Measurements from ENCODE around the gene MSX2.

The MSX2 gene

DNA sequence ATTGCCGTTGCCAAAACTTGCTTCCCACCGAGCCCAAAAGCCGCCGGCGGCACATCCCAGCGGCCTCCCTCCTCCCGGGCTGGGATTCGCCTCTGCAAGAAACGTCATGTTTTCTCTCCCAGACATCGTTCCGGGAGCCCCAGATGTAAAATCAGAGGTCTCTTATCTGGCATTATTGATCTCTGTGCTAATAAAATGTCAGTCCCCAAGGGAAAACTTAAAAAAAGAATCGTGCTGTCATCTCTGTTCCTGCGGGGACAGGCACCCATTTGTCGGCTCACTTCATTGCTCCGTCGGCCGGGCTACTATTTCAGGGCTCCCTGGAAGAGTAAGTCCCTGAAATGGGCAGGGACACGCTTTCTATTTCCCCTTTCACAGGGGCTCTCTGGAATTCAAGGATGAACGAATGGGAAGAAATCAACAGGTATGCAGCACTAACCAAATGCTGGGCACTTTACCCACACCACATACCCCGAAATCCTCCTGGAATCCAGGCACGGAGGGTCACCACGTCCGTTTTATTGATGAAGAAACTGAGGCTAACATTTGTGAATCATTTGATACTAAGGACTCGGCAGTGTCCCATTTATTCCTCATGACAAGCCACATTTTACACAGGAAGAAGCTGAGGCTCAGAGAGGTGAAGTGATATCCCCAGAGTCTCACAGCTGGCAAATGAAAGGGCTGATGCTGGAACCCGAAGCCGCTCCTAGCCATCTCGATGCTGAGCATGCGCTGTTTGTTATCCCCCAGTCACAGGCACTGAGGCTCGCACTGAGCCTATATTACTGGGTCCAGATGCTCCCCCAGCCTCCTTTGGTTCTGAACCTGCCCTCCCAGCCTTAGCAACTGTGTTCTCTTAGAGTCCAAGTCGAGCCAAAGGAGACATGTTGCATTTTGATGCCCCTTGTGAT, 35.7 kb upstream of the MSX2 start:
- no peak overlapping the region for H3K4me3 ChIP-seq (ENCODE audit: low read depth, low read length)
- no peak for DNase-seq (ENCODE audit: low read depth)
- TF ChIP-seq, protein P1, sequence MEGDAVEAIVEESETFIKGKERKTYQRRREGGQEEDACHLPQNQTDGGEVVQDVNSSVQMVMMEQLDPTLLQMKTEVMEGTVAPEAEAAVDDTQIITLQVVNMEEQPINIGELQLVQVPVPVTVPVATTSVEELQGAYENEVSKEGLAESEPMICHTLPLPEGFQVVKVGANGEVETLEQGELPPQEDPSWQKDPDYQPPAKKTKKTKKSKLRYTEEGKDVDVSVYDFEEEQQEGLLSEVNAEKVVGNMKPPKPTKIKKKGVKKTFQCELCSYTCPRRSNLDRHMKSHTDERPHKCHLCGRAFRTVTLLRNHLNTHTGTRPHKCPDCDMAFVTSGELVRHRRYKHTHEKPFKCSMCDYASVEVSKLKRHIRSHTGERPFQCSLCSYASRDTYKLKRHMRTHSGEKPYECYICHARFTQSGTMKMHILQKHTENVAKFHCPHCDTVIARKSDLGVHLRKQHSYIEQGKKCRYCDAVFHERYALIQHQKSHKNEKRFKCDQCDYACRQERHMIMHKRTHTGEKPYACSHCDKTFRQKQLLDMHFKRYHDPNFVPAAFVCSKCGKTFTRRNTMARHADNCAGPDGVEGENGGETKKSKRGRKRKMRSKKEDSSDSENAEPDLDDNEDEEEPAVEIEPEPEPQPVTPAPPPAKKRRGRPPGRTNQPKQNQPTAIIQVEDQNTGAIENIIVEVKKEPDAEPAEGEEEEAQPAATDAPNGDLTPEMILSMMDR (conservative IDR thresholded peaks at IDR 0.05; ENCODE audit: low read depth, low read length): no peak

DNA sequence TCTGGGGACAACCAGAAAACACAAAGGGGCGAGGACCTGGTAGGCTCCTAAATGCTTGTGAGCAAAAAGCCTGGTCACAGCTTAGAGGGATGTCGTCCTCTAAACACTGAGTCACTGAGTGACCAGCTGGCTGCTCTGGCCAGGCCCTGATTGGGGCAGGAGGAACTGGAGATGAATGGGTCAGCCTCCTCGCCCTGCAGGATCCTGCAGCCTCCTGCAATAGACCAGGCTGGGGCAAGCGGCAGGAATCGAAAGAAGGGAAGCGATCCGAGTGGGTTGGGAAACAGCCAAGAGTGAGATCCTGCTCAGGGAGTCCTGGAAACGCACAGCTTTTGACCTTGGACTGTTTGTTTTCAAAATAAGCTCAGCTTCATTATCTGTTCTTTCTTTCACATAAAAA, 34.1 kb upstream of the MSX2 start:
- TF ChIP-seq, protein P1 (conservative IDR thresholded peaks at IDR 0.05; ENCODE audit: low read depth, low read length): no peak
- peak; percentile 5 for DNase-seq (ENCODE audit: low read depth)

DNA sequence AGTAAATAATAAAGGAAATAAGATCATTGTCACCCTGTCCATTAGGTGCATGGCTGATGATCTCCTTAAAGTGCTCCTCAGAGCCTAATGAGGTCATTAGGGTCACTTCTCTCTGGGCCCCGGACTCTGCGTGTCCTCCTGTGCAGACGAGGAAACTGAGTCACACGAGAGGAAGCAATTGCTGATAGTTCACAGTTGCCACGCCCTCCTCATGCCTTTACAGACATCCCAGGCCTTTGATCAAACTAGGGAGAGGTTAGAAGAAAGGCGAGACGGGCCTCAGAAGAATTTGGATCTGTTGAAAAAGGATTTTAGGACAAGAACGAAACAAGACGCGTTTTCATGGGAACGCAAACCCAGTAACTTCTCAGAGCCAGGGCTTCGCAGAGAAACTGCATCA, 32.0 kb upstream of the MSX2 start:
- H3K4me3 ChIP-seq (ENCODE audit: low read depth, low read length): no peak overlapping the region
- no peak for DNase-seq (ENCODE audit: low read depth)
- TF ChIP-seq, protein P1 (conservative IDR thresholded peaks at IDR 0.05; ENCODE audit: low read depth, low read length): no peak

More for the DNA sequence above, 34.1 kb upstream of the MSX2 start:
- no peak overlapping the region for H3K4me3 ChIP-seq (ENCODE audit: low read depth, low read length)

DNA sequence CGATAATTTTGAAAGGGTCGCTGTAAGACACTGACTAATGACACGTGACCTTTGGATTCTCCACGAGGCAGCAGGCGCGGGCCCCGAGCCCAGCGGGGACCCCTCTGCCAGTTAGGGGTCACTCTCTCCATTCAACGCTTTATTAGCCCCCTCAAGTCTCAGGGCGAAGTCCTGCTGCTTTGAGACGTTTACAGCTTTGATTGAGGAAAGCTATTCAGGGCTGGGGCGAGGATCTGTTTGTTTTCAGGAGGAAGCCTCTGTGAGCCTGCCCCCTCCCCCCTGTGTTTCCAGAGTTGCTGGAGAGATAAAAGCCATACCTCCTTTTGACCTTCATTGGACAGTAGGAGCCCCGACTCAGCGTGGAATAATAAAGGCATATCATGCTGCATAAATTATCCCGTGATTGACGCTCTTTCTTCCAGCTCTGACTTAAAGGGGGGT, 31.4 kb upstream of the MSX2 start:
- TF ChIP-seq, protein P1 (conservative IDR thresholded peaks at IDR 0.05; ENCODE audit: low read depth, low read length): no peak
- no peak for DNase-seq (ENCODE audit: low read depth)
- H3K4me3 ChIP-seq (ENCODE audit: low read depth, low read length): peak overlapping the region; percentile 14

DNA sequence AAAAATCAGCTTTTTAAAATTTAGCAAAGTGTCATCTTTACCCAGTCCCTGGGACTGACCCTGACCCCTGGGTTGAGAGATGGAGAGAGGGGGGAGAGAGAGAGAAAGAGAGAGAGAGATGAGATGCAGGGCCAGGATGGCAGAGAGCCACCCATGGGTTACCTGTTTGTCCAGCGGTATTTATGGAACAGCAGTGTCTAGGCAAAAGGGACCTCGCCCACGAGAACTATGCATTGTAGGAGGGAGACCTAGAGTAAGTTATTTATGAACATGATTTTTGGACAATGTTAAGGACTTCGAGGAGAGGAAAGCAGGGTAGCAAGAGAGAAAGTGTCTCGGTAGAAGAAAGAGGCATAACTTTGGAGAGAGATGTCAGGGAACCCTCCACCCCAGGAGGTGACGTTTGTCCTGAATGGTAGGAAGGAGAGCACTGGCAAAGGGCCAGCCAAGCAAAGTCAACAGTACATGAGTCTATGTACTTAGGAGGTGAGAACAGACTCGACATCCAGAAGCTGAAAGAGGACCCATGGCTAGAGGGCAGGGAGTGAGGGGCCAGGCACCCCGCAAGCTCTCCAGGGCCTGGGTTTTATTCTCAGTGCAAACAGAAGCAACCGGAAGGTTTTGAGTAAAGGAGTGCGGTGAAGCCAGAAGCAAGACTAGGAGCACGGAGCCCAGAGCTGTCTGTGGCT, 30.5 kb upstream of the MSX2 start:
- no peak for DNase-seq (ENCODE audit: low read depth)
- no peak overlapping the region for H3K4me3 ChIP-seq (ENCODE audit: low read depth, low read length)
- TF ChIP-seq, protein P1 (conservative IDR thresholded peaks at IDR 0.05; ENCODE audit: low read depth, low read length): no peak

DNA sequence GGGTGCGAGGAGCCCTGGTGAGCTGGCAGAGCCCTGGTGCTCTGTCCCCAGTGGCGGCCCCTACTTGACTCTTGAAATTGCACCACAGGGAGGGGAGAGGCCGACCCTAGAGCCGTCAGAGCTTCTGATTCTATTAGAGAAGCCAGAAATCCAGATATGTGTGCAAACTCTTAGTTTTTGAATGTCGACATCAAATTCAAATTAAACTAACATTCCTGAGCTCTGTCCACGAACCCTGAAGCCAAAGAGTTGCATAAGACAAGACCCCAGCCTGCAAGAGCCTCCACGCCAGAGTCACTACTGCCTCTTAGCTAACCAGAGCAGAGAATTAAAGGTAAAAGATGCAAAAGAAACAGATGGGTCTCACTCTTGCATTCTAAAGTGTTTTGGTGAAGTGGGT, 29.8 kb upstream of the MSX2 start:
- TF ChIP-seq, protein P1 (conservative IDR thresholded peaks at IDR 0.05; ENCODE audit: low read depth, low read length): no peak
- H3K4me3 ChIP-seq (ENCODE audit: low read depth, low read length): no peak overlapping the region
- DNase-seq (ENCODE audit: low read depth): no peak

All from choroid plexus epithelial cell (primary cell).